Bronchial epithelial cell (primary cell): ENCODE data around the gene TRIM32. TPM values are rescaled to one million over a fixed set of nuclear protein-coding genes. Genes with fewer than 3 reads are reported as not detected.

Source experiments
- DNase-seq: peaks from one replicate; pipeline ENCODE4 v3.0.0-alpha.2; 2010; ENCODE audit warnings: low read depth
- FAIRE-seq: peaks from 2 replicates; lab custom pipeline; 2011; peaks lifted over from hg19 to GRCh38; lab: Jason Lieb, UNC
- H3K27me3 ChIP-seq: 2 replicates; pipeline ENCODE4 v1.5.1; 2011; ENCODE audit warnings: low read length; ENCODE audit not compliant: control insufficient read depth, insufficient read depth
- H3K36me3 ChIP-seq: 2 replicates; pipeline ENCODE4 v1.5.1; 2011; ENCODE audit warnings: low read length; ENCODE audit not compliant: control insufficient read depth, insufficient read depth
- H3K4me3 ChIP-seq: 2 replicates; pipeline ENCODE4 v1.5.1; 2011; ENCODE audit warnings: mild to moderate bottlenecking, low read depth, low read length, control low read depth
- total RNA-seq: library from RNA; depleted of rRNA; stranded (reverse); fragments of >200 nt; gene quantifications from 2 replicates; pipeline ENCODE4 v1.2.1, GENCODE V29; 2014
- TF ChIP-seq, protein P1 (sequence below): IDR thresholded peaks from 2 replicates; pipeline ENCODE4 v1.5.1; 2011; ENCODE audit warnings: mild to moderate bottlenecking, moderate library complexity, low read length, control low read depth, inconsistent platforms; ENCODE audit not compliant: insufficient read depth, severe bottlenecking

The TRIM32 gene
- total RNA-seq, 1 donor from 2014 or later, result 13.7 TPM

DNA sequence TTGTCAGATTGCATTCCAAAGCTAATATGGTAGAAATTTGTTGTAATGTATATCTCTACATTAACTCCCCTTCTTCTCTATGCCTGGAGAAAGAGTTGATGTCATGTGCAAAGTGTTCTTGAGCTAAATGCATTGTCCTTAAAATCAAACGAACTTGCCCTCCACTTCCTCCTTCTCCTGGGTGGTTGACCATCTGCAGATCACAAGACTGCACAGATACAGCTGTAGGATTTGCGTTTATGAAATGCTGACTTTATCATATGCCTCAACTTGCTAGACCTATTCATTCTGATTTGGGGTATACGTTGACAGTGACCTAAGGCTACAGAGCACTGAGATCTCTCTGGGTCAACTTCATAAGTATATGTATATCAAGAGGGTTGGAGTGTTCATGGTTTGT is 8.3 kb downstream of the TRIM32 start:
- Histone ChIP-seq H3K4me3 (no peak overlapping the region), H3K36me3 (peaks cover 7% of the 10 kb centered on the region), H3K27me3 (no peaks in the 10 kb centered on the region)
- FAIRE-seq, result no peak
- DNase-seq, result no peak
- TF ChIP-seq, protein P1, sequence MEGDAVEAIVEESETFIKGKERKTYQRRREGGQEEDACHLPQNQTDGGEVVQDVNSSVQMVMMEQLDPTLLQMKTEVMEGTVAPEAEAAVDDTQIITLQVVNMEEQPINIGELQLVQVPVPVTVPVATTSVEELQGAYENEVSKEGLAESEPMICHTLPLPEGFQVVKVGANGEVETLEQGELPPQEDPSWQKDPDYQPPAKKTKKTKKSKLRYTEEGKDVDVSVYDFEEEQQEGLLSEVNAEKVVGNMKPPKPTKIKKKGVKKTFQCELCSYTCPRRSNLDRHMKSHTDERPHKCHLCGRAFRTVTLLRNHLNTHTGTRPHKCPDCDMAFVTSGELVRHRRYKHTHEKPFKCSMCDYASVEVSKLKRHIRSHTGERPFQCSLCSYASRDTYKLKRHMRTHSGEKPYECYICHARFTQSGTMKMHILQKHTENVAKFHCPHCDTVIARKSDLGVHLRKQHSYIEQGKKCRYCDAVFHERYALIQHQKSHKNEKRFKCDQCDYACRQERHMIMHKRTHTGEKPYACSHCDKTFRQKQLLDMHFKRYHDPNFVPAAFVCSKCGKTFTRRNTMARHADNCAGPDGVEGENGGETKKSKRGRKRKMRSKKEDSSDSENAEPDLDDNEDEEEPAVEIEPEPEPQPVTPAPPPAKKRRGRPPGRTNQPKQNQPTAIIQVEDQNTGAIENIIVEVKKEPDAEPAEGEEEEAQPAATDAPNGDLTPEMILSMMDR, result no peak

DNA sequence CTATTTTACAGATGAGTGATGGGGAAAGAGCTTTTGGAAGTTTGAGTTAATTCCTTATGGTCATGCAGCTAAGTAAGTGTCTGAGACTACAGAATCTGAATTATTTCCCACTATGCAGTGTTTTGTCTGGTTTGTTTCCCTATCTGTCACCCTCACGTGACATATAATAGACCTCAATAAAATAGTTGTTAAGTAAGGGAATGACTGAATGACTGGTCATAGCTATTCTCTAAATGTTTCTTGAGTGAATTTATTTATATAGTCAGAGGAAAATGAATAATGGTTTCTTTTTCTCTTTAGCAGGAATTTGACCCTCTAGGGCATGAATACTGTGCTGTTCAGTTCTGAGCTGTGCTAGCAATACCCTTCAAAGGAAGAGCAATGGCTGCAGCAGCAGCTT is 10.3 kb downstream of the TRIM32 start:
- FAIRE-seq (no peak), DNase-seq (peak; percentile 41)
- Histone ChIP-seq H3K4me3 (no peak overlapping the region), H3K36me3 (peaks cover 7% of the 10 kb centered on the region), H3K27me3 (no peaks in the 10 kb centered on the region)
- TF ChIP-seq, protein P1, result no peak

DNA sequence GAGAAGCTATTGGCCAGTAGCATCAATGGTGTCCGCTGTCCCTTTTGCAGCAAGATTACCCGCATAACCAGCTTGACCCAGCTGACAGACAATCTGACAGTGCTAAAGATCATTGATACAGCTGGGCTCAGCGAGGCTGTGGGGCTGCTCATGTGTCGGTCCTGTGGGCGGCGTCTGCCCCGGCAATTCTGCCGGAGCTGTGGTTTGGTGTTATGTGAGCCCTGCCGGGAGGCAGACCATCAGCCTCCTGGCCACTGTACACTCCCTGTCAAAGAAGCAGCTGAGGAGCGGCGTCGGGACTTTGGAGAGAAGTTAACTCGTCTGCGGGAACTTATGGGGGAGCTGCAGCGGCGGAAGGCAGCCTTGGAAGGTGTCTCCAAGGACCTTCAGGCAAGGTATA is 10.8 kb downstream of the TRIM32 start:
- H3K36me3 ChIP-seq, result peaks cover 7% of the 10 kb centered on the region
- TF ChIP-seq, protein P1, result no peak
- no peak for DNase-seq
- H3K27me3 ChIP-seq, result no peaks in the 10 kb centered on the region
- no peak overlapping the region for H3K4me3 ChIP-seq
- FAIRE-seq, result no peak

DNA sequence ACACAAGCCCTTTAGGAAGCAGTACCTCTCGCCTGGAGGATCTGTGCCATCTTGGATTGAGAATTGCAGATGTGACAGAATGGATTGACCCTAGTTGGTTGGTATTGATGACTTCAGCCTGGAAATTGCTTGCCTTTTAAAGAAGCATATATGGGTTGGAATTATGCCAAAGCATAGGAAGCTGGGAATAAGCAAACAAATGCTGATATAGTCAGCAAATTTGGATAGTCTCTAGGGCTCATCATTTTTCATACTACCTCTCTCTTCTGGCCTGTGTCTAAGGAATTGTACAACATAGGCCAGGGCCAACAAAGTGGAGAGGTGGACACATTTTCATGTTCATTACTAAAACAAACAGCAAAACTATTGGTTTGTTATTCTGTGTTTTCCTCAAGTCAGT is 13.2 kb downstream of the TRIM32 start:
- TF ChIP-seq, protein P1, result no peak
- FAIRE-seq (no peak), DNase-seq (no peak)
- peaks cover 7% of the 10 kb centered on the region for H3K36me3 ChIP-seq
- no peaks in the 10 kb centered on the region for H3K27me3 ChIP-seq
- no peak overlapping the region for H3K4me3 ChIP-seq

DNA sequence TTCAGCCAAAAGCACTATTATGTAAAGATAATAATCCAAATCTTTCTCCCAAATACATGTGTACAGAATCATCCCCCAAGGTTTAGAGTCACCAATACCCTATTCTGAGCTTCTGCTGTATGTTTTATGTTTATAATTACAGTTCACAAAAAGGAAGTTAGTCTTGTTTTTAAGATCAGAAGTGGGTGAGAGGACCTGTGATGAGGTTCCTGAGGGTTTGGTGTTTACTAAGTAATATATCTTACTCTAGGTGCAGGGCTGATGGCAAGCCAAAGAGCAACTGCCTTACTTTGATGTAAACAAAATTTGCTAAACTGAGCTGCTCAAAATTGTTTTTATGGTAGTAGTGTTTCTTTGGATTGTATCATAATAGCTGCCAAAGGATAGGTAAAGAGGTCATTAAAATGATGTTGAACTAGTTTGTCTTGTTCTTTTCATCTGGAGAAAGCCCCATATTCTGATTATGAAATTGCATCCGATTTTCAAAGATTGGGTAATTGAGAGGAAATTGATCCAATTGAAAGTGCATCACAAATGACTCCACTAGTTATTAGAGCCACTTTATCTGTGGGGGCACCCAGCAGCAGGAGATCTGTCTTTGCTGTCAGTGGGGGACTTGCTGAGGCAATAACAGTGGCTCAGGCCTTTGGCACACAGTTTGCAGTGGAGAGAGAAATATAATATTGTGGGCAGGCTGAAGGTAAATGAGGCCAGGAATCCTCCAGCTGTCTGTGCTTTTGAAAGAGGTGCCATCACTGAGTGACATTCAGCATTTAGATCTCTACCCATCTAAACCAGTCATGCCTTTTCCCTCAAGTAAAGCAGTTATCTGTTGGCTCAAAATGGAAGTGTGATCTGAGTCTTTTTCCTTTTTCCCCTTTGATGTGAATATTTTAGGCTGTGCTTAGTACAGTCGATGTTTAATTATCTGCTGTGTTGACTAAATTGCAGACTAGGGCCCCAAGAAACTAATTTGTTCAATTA is 14.1 kb downstream of the TRIM32 start:
- TF ChIP-seq, protein P1, result no peak
- no peak for FAIRE-seq

More for the DNA sequence above, 14.1 kb downstream of the TRIM32 start:
- no peak overlapping the region for H3K4me3 ChIP-seq
- H3K36me3 ChIP-seq, result peaks cover 7% of the 10 kb centered on the region
- H3K27me3 ChIP-seq, result no peaks in the 10 kb centered on the region
- DNase-seq, result peak; percentile 23
